ENCODE measurements around the gene NR2F1-AS1. TPM values are rescaled to one million over a fixed set of nuclear protein-coding genes. Genes with fewer than 3 reads are reported as not detected.
A peak's percentile ranks its signal among the peaks of the same experiment; 100 is the strongest.
"Not testable (repeated sequence)": the region's sequence is repeated elsewhere in the genome, so short reads cannot be mapped to it uniquely, and the experiment has no call there.

The NR2F1-AS1 gene
- total RNA-seq, 1 donor from 2014 or later, result 13.6 TPM

- no peak for TF ChIP-seq CTCF (IDR thresholded peaks at IDR 0.05; ENCODE audit: unreplicated experiment)
- H3K36me3 Mint-ChIP-seq, result peaks cover 10% of the 10 kb centered on the region
Observed at GRCh38 chr5:93545872-93546271, 35.1 kb downstream of the NR2F1-AS1 start.

GRCh38 chr5:93532370-93532769 lies 48.6 kb downstream of the NR2F1-AS1 start:
- no peak for TF ChIP-seq CTCF (IDR thresholded peaks at IDR 0.05; ENCODE audit: unreplicated experiment)
- no peaks in the 10 kb centered on the region for H3K27me3 Mint-ChIP-seq (ENCODE audit: low read depth)
- DNase-seq (ENCODE audit: low spot score in 2 of 2, unreplicated experiment in 2 of 2), result no peak
- H3K27ac Mint-ChIP-seq, result peak overlapping the region; percentile 6
- peaks cover 38% of the 10 kb centered on the region for H3K36me3 Mint-ChIP-seq
- peaks cover 10% of the 10 kb centered on the region for H3K4me1 Mint-ChIP-seq
- no peak overlapping the region for H3K4me3 Mint-ChIP-seq
- H3K9me3 Mint-ChIP-seq, result peaks cover 26% of the 10 kb centered on the region

More at GRCh38 chr5:93545872-93546271, 35.1 kb downstream of the NR2F1-AS1 start:
- no peaks in the 10 kb centered on the region for H3K27me3 Mint-ChIP-seq (ENCODE audit: low read depth)
- no peak for DNase-seq (ENCODE audit: low spot score in 2 of 2, unreplicated experiment in 2 of 2)
- no peaks in the 10 kb centered on the region for H3K9me3 Mint-ChIP-seq
- peaks cover 2% of the 10 kb centered on the region for H3K4me1 Mint-ChIP-seq
- no peak overlapping the region for H3K27ac Mint-ChIP-seq
- no peak overlapping the region for H3K4me3 Mint-ChIP-seq

GRCh38 chr5:93521815-93522214 lies 59.2 kb downstream of the NR2F1-AS1 start:
- not testable (repeated sequence) for H3K4me3 Mint-ChIP-seq; H3K4me1 Mint-ChIP-seq; H3K27me3 Mint-ChIP-seq (ENCODE audit: low read depth); H3K27ac Mint-ChIP-seq; DNase-seq (ENCODE audit: low spot score in 2 of 2, unreplicated experiment in 2 of 2)
- Mint-ChIP-seq H3K36me3 (peaks cover 60% of the 10 kb centered on the region), H3K9me3 (peaks cover 52% of the 10 kb centered on the region)

GRCh38 chr5:93519740-93520139 lies 61.3 kb downstream of the NR2F1-AS1 start:
- no peak for DNase-seq (ENCODE audit: low spot score in 2 of 2, unreplicated experiment in 2 of 2)

GRCh38 chr5:93517828-93518227 lies 63.2 kb downstream of the NR2F1-AS1 start:
- no peak for TF ChIP-seq CTCF (IDR thresholded peaks at IDR 0.05; ENCODE audit: unreplicated experiment)
- no peaks in the 10 kb centered on the region for H3K4me1 Mint-ChIP-seq
- H3K9me3 Mint-ChIP-seq, result peaks cover 23% of the 10 kb centered on the region
- no peak for DNase-seq (ENCODE audit: low spot score in 2 of 2, unreplicated experiment in 2 of 2)
- peaks cover 23% of the 10 kb centered on the region for H3K36me3 Mint-ChIP-seq
- H3K27me3 Mint-ChIP-seq (ENCODE audit: low read depth), result no peaks in the 10 kb centered on the region
- H3K27ac Mint-ChIP-seq, result no peak overlapping the region
- no peak overlapping the region for H3K4me3 Mint-ChIP-seq

More at GRCh38 chr5:93519740-93520139, 61.3 kb downstream of the NR2F1-AS1 start:
- Mint-ChIP-seq H3K27me3 (ENCODE audit: low read depth) (no peaks in the 10 kb centered on the region), H3K4me3 (no peak overlapping the region), H3K4me1 (no peaks in the 10 kb centered on the region), H3K9me3 (peaks cover 31% of the 10 kb centered on the region), H3K36me3 (peaks cover 39% of the 10 kb centered on the region), H3K27ac (no peak overlapping the region)
- TF ChIP-seq CTCF (IDR thresholded peaks at IDR 0.05; ENCODE audit: unreplicated experiment), result no peak

- Mint-ChIP-seq H3K4me1 (no peaks in the 10 kb centered on the region), H3K27me3 (ENCODE audit: low read depth) (no peaks in the 10 kb centered on the region), H3K9me3 (peaks cover 7% of the 10 kb centered on the region), H3K27ac (no peak overlapping the region), H3K36me3 (peaks cover 4% of the 10 kb centered on the region), H3K4me3 (no peak overlapping the region)
- no peak for DNase-seq (ENCODE audit: low spot score in 2 of 2, unreplicated experiment in 2 of 2)
- no peak for TF ChIP-seq CTCF (IDR thresholded peaks at IDR 0.05; ENCODE audit: unreplicated experiment)
Observed at GRCh38 chr5:93513298-93513697, 67.7 kb downstream of the NR2F1-AS1 start.
